Measurements from ENCODE around the gene HSPA1L. TPM values are rescaled to one million over a fixed set of nuclear protein-coding genes. Genes with fewer than 3 reads are reported as not detected.
"Not testable (repeated sequence)": the region's sequence is repeated elsewhere in the genome, so short reads cannot be mapped to it uniquely, and the experiment has no call there.

HSPA1L gene
- total RNA-seq, 1 experiment from 2014 or later = 1.2 TPM

DNA sequence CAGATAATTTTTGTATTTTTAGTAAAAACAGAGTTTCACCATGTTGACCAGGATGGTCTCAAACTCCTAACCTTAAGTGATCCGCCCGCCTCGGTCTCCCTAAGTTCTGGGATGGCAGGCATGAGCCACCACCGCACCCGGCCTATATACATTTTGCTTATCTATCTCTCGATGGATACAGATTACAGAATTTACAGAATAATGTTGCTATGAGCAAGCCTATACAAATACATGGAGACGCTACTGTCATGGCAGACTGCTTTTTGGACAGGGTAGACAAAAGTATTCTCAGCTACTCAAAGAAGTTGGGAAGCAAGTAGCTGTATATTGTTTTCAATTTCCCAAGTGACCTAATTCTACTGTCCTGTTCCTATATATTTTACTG, 1.6 kb downstream of the HSPA1L start (continued):
- TF ChIP-seq RELA (CRISPR knock-in tag; IDR thresholded peaks at IDR 0.05; ENCODE audit: borderline replicate concordance) (no peak), NR2C2 (CRISPR knock-in tag; IDR thresholded peaks at IDR 0.05) (no peak), ZNF396 (CRISPR knock-in tag; IDR thresholded peaks at IDR 0.05; ENCODE audit: borderline replicate concordance) (no peak)

DNA sequence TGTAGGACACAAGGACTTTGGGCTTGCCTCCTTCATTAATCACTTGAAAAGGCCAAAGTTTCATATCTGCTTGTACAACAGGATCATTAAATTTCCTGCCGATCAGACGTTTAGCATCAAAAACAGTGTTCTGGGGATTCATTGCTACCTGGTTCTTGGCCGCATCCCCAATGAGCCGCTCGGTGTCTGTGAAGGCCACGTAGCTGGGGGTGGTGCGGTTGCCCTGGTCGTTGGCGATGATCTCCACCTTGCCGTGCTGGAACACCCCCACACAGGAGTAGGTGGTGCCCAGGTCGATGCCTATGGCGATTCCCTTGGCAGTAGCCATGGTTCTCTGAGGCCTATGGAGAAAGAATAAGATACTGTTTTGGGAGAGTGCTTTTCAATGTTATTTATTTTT, 3.4 kb downstream of the HSPA1L start:
- TF ChIP-seq MYBL2 (CRISPR knock-in tag; IDR thresholded peaks at IDR 0.05) (no peak), NFATC4 (CRISPR knock-in tag; IDR thresholded peaks at IDR 0.05) (no peak), GTF2I (CRISPR knock-in tag; conservative IDR thresholded peaks at IDR 0.05) (no peak), ZNF416 (CRISPR knock-in tag; IDR thresholded peaks at IDR 0.05) (no peak)
- TF ChIP-seq, protein P1, sequence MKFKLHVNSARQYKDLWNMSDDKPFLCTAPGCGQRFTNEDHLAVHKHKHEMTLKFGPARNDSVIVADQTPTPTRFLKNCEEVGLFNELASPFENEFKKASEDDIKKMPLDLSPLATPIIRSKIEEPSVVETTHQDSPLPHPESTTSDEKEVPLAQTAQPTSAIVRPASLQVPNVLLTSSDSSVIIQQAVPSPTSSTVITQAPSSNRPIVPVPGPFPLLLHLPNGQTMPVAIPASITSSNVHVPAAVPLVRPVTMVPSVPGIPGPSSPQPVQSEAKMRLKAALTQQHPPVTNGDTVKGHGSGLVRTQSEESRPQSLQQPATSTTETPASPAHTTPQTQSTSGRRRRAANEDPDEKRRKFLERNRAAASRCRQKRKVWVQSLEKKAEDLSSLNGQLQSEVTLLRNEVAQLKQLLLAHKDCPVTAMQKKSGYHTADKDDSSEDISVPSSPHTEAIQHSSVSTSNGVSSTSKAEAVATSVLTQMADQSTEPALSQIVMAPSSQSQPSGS (CRISPR knock-in tag; IDR thresholded peaks at IDR 0.05; ENCODE audit: borderline replicate concordance, low read depth) = no peak
- DNase-seq (ENCODE audit: low spot score) = no peak
- Mint-ChIP-seq H3K9me3 (no peaks in the 10 kb centered on the region), H3K27ac (no peak overlapping the region), H3K27me3 (ENCODE audit: low read depth) (no peaks in the 10 kb centered on the region; the same call in 1 of the 2 replicates), H3K36me3 (no peaks in the 10 kb centered on the region), H3K4me1 (peaks cover 7% of the 10 kb centered on the region), H3K4me3 (no peak overlapping the region)
- ChIA-PET POLR2A (no interaction called here), CTCF (interaction anchor here (1.7 kb wide), 1 partner anchor 16 kb away, joined by 6 read pairs; the partner anchor contains the start of gene VARS1)
- ATAC-seq = no peak

DNA sequence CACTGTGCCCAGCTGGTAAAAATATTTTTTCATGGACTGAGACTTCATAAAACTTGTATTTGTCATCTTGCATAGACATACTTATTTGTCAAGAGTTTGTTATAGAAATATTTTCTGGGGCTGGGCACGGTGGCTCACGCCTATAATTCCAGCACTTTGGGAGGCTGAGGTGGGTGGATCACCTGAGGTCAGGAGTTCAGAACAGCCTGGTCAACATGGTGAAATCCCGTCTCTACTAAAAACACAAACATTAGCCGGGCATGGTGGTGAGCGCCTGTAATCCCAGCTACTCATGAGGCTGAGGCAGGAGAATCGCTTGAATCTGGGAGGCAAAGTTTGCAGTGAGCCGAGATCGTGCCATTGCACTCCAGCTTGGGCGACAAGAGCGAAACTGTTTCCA, 6.5 kb downstream of the HSPA1L start:
- H3K9me3 Mint-ChIP-seq; DNase-seq (ENCODE audit: low spot score); ATAC-seq; H3K4me3 Mint-ChIP-seq; H3K36me3 Mint-ChIP-seq; H3K27me3 Mint-ChIP-seq (ENCODE audit: low read depth); H3K27ac Mint-ChIP-seq; POLR2A ChIA-PET: not testable (repeated sequence)
- CTCF ChIA-PET = interaction anchor here (1.1 kb wide), 1 partner anchor 13 kb away, joined by 3 read pairs; no protein-coding TSS in a partner anchor
- H3K4me1 Mint-ChIP-seq = peaks cover 11% of the 10 kb centered on the region

DNA sequence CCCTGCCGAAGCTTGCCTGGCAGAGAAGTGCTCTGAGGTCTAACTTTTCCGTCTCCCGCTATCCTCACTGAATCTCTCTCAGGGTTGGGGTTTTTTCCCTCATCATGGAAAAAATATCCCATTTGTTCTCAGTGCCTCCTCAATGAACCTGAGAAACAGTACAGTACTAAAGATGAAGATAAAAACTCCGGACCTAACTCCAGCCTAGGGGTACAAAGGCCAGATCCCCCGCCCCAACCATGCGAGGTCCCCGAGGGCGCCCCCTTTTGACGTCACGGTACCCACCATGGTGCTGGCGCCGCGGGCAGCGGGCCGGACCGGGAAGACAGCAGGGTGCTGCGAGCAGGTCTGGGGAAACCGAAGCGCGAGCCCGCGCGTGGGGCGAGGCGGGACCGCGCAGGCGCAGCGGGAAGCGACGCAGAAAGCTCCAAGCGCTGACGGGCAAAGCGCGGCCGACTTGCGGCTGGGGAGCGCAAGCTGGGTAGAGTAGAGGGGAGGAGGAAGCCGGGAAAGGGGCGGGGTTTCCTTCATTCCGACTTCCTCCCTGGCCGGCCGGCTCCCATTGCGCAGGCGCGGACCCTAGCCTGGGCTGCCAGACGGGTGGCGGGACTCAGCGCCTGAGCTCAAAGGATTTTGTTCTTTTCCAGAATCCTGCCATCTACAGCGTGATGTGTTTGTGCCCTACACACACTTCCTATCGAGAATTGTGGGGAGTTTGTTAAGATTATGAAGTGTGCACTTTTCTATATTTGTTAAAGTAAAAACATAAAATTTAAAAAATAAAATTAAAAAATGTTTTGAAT, 8.4 kb downstream of the HSPA1L start, which contains the start of gene LSM2:
LSM2 (minus strand) TSS at position 497 of the 803 bp plus-strand sequence; CDS start at position 288, 209 bp downstream.
- Mint-ChIP-seq H3K27me3 (ENCODE audit: low read depth) (no peaks in the 10 kb centered on the region; the same call in 1 of the 2 replicates), H3K9me3 (no peaks in the 10 kb centered on the region)
- ATAC-seq = peak; percentile 95
- TF ChIP-seq GABPB1 (CRISPR knock-in tag; IDR thresholded peaks at IDR 0.05) (peak; percentile 84), FOXJ3 (CRISPR knock-in tag; IDR thresholded peaks at IDR 0.05; ENCODE audit: borderline replicate concordance) (no peak), ZNF121 (CRISPR knock-in tag; IDR thresholded peaks at IDR 0.05) (no peak), ESRRA (CRISPR knock-in tag; IDR thresholded peaks at IDR 0.05; ENCODE audit: borderline replicate concordance) (peak; percentile 65; the same call in 1 of the 2 replicates), FOXP1 (CRISPR knock-in tag; IDR thresholded peaks at IDR 0.05; ENCODE audit: borderline replicate concordance) (peak; percentile 81; the same call in 1 of the 2 replicates), GTF2I (CRISPR knock-in tag; conservative IDR thresholded peaks at IDR 0.05) (no peak), NFYB (CRISPR knock-in tag; conservative IDR thresholded peaks at IDR 0.05; ENCODE audit: low read depth) (no peak)
- TF ChIP-seq, protein P2, sequence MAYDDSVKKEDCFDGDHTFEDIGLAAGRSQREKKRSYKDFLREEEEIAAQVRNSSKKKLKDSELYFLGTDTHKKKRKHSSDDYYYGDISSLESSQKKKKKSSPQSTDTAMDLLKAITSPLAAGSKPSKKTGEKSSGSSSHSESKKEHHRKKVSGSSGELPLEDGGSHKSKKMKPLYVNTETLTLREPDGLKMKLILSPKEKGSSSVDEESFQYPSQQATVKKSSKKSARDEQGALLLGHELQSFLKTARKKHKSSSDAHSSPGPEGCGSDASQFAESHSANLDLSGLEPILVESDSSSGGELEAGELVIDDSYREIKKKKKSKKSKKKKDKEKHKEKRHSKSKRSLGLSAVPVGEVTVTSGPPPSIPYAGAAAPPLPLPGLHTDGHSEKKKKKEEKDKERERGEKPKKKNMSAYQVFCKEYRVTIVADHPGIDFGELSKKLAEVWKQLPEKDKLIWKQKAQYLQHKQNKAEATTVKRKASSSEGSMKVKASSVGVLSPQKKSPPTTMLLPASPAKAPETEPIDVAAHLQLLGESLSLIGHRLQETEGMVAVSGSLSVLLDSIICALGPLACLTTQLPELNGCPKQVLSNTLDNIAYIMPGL (CRISPR knock-in tag; IDR thresholded peaks at IDR 0.05) = peak; percentile 97
- TF ChIP-seq, protein P3, sequence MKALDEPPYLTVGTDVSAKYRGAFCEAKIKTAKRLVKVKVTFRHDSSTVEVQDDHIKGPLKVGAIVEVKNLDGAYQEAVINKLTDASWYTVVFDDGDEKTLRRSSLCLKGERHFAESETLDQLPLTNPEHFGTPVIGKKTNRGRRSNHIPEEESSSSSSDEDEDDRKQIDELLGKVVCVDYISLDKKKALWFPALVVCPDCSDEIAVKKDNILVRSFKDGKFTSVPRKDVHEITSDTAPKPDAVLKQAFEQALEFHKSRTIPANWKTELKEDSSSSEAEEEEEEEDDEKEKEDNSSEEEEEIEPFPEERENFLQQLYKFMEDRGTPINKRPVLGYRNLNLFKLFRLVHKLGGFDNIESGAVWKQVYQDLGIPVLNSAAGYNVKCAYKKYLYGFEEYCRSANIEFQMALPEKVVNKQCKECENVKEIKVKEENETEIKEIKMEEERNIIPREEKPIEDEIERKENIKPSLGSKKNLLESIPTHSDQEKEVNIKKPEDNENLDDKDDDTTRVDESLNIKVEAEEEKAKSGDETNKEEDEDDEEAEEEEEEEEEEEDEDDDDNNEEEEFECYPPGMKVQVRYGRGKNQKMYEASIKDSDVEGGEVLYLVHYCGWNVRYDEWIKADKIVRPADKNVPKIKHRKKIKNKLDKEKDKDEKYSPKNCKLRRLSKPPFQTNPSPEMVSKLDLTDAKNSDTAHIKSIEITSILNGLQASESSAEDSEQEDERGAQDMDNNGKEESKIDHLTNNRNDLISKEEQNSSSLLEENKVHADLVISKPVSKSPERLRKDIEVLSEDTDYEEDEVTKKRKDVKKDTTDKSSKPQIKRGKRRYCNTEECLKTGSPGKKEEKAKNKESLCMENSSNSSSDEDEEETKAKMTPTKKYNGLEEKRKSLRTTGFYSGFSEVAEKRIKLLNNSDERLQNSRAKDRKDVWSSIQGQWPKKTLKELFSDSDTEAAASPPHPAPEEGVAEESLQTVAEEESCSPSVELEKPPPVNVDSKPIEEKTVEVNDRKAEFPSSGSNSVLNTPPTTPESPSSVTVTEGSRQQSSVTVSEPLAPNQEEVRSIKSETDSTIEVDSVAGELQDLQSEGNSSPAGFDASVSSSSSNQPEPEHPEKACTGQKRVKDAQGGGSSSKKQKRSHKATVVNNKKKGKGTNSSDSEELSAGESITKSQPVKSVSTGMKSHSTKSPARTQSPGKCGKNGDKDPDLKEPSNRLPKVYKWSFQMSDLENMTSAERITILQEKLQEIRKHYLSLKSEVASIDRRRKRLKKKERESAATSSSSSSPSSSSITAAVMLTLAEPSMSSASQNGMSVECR (CRISPR knock-in tag; IDR thresholded peaks at IDR 0.05; ENCODE audit: borderline replicate concordance) = peak; percentile 56; the same call in 1 of the 2 replicates
- TF ChIP-seq, protein P4, sequence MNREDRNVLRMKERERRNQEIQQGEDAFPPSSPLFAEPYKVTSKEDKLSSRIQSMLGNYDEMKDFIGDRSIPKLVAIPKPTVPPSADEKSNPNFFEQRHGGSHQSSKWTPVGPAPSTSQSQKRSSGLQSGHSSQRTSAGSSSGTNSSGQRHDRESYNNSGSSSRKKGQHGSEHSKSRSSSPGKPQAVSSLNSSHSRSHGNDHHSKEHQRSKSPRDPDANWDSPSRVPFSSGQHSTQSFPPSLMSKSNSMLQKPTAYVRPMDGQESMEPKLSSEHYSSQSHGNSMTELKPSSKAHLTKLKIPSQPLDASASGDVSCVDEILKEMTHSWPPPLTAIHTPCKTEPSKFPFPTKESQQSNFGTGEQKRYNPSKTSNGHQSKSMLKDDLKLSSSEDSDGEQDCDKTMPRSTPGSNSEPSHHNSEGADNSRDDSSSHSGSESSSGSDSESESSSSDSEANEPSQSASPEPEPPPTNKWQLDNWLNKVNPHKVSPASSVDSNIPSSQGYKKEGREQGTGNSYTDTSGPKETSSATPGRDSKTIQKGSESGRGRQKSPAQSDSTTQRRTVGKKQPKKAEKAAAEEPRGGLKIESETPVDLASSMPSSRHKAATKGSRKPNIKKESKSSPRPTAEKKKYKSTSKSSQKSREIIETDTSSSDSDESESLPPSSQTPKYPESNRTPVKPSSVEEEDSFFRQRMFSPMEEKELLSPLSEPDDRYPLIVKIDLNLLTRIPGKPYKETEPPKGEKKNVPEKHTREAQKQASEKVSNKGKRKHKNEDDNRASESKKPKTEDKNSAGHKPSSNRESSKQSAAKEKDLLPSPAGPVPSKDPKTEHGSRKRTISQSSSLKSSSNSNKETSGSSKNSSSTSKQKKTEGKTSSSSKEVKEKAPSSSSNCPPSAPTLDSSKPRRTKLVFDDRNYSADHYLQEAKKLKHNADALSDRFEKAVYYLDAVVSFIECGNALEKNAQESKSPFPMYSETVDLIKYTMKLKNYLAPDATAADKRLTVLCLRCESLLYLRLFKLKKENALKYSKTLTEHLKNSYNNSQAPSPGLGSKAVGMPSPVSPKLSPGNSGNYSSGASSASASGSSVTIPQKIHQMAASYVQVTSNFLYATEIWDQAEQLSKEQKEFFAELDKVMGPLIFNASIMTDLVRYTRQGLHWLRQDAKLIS (CRISPR knock-in tag; IDR thresholded peaks at IDR 0.05; ENCODE audit: borderline replicate concordance) = no peak

More for the DNA sequence above, 8.4 kb downstream of the HSPA1L start, which contains the start of gene LSM2:
- H3K4me3 Mint-ChIP-seq = peak within 1 kb of the TSS; percentile 99
- ChIA-PET POLR2A (interaction anchor here (0.6 to 1.9 kb wide), 12 partner anchors 7 to 166 kb away, joined by 3 to 23 read pairs (median 4); partner anchors contain the start of genes DXO, HSPA1A, HSPA1B and HSPA1L), CTCF (interaction anchor here (0.6 to 2.7 kb wide), 26 partner anchors 9 to 260 kb away, joined by 3 to 30 read pairs (median 4); partner anchors contain the start of genes ATP6V1G2, C6orf47, DDAH2 and HSPA1A)
- H3K27ac Mint-ChIP-seq = peak within 1 kb of the TSS; percentile 99
- H3K36me3 Mint-ChIP-seq = peaks cover 17% of the 10 kb centered on the region
- peaks cover 9% of the 10 kb centered on the region for H3K4me1 Mint-ChIP-seq
- peak; percentile 98 for DNase-seq (ENCODE audit: low spot score)
